ENCODE measurements around the gene CCDC93.

Gene CCDC93

GRCh38 chr2:117987121-117987520 lies 26.7 kb downstream of the CCDC93 start:
- no peak for DNase-seq (ENCODE audit: low read depth)

- DNase-seq (ENCODE audit: low read depth): no peak
Observed at GRCh38 chr2:117985092-117985491, 28.8 kb downstream of the CCDC93 start.

- no peak for DNase-seq (ENCODE audit: low read depth)
Observed at GRCh38 chr2:117984208-117984607, 29.7 kb downstream of the CCDC93 start.

GRCh38 chr2:117983040-117983439 lies 30.8 kb downstream of the CCDC93 start:
- no peak for DNase-seq (ENCODE audit: low read depth)

- no peak for DNase-seq (ENCODE audit: low read depth)
Observed at GRCh38 chr2:117982376-117983033, 31.4 kb downstream of the CCDC93 start.

- no peak for DNase-seq (ENCODE audit: low read depth)
Observed at GRCh38 chr2:117981810-117982209, 32.1 kb downstream of the CCDC93 start.

GRCh38 chr2:117980783-117981676 lies 32.8 kb downstream of the CCDC93 start:
- DNase-seq (ENCODE audit: low read depth): no peak

- no peak for DNase-seq (ENCODE audit: low read depth)
Observed at GRCh38 chr2:117979911-117980701, 33.8 kb downstream of the CCDC93 start.

- no peak for DNase-seq (ENCODE audit: low read depth)
Observed at GRCh38 chr2:117977696-117978095, 36.2 kb downstream of the CCDC93 start.

- no peak for DNase-seq (ENCODE audit: low read depth)
Observed at GRCh38 chr2:117976581-117976980, 37.3 kb downstream of the CCDC93 start.

- DNase-seq (ENCODE audit: low read depth): no peak
Observed at GRCh38 chr2:117973498-117974082, 40.3 kb downstream of the CCDC93 start.

- no peak for DNase-seq (ENCODE audit: low read depth)
Observed at GRCh38 chr2:117972476-117973123, 41.3 kb downstream of the CCDC93 start.

GRCh38 chr2:117968722-117969121 lies 45.1 kb downstream of the CCDC93 start:
- no peak for DNase-seq (ENCODE audit: low read depth)

GRCh38 chr2:117967977-117968718 lies 45.7 kb downstream of the CCDC93 start:
- DNase-seq (ENCODE audit: low read depth): no peak

- DNase-seq (ENCODE audit: low read depth): no peak
Observed at GRCh38 chr2:117963446-117963845, 50.4 kb downstream of the CCDC93 start.

- DNase-seq (ENCODE audit: low read depth): no peak
Observed at GRCh38 chr2:117961201-117961600, 52.7 kb downstream of the CCDC93 start.

- no peak for DNase-seq (ENCODE audit: low read depth)
Observed at GRCh38 chr2:117960231-117960630, 53.6 kb downstream of the CCDC93 start.

GRCh38 chr2:117958186-117958585 lies 55.7 kb downstream of the CCDC93 start:
- DNase-seq (ENCODE audit: low read depth): no peak

- DNase-seq (ENCODE audit: low read depth): no peak
Observed at GRCh38 chr2:117957616-117958015, 56.3 kb downstream of the CCDC93 start.

GRCh38 chr2:117956036-117956796 lies 57.7 kb downstream of the CCDC93 start:
- DNase-seq (ENCODE audit: low read depth): no peak

All from activated T-helper 1 cell treated with Interleukin-2 at 50 U/mL for 16 hours (primary cell).